Right lobe of liver (tissue), 4 donors: ENCODE data around the gene ERGIC1.

ENCODE experiments used
- POLR2A ChIP-seq: fragments of 450-650 bp; IDR thresholded peaks from one replicate; pipeline ENCODE4 v1.6.1; 2017; ENCODE audit warnings: antibody characterized with exemption, mild to moderate bottlenecking
- TF ChIP-seq, protein P1 (sequence below), 4 donors: fragments of 200-600 bp in 3 of 4; fragments of 450-650 bp in 1 of 4; IDR thresholded peaks; one replicate each; pipeline versions ENCODE4 v1.5.1 to v1.8.0; 2016 to 2022; ENCODE audit warnings: antibody characterized with exemption in 4 of 4, mild to moderate bottlenecking in 2 of 4
- donor health status: DM: no; HTN: no; CAD: no.
- donor health status: DM: no; HTN: no; CAD: no.
- donor health status: DM: no; HTN: yes; CAD: no.

DNA sequence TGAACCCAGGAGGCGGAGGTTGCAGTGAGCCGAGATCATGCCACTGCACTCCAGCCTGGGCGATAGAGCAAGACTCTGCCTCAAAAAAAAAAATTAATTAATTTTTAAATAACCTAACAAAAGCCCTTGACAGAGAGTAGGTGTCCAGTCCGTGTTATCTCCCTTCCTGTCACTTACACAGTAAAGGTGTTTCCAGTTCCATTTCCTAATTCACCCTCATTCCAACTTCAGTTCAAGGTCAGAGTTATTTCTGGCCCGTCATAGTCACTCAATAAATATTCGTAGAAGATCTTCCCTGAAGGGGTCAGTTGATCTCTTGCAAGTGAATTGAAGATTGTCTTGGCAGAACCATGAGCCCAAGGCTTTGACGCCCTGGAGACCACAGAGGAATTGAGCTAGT, 16.4 kb upstream of the ERGIC1 start:
- TF ChIP-seq, protein P1, sequence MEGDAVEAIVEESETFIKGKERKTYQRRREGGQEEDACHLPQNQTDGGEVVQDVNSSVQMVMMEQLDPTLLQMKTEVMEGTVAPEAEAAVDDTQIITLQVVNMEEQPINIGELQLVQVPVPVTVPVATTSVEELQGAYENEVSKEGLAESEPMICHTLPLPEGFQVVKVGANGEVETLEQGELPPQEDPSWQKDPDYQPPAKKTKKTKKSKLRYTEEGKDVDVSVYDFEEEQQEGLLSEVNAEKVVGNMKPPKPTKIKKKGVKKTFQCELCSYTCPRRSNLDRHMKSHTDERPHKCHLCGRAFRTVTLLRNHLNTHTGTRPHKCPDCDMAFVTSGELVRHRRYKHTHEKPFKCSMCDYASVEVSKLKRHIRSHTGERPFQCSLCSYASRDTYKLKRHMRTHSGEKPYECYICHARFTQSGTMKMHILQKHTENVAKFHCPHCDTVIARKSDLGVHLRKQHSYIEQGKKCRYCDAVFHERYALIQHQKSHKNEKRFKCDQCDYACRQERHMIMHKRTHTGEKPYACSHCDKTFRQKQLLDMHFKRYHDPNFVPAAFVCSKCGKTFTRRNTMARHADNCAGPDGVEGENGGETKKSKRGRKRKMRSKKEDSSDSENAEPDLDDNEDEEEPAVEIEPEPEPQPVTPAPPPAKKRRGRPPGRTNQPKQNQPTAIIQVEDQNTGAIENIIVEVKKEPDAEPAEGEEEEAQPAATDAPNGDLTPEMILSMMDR (IDR thresholded peaks at IDR 0.05), result no peak
- TF ChIP-seq POLR2A, result no peak
